Measurements from ENCODE around the gene MED8. TPM values are rescaled to one million over a fixed set of nuclear protein-coding genes. Genes with fewer than 3 reads are reported as not detected.

MED8 gene
- total and polyA plus RNA-seq, 10 of the 15 experiments (the other 5 are each of a cell fraction or from before 2014, with no cell fraction given), result 20.2 to 61.7 (median 39.5) TPM

DNA sequence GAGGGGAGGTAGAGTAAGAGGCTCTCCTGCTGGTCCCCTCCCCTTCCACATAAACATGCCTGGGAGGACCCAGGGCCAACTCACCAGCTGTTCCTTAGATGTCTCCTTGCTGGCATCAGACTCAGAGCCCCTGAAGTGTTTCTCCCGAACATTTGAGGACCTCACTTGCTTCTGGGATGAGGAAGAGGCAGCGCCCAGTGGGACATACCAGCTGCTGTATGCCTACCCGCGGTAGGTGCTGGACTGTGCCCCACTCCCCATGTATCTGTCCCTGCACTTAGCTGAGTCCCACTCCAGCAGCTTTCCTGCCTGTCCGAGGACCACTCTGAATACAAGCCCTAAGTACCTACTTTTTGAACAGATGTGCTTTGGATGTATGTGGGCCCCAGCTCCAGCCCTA is 51.6 kb downstream of the MED8 start:
- intact Hi-C loops (cut with micrococcal nuclease; ENCODE audit: unreplicated experiment), result no loop called here
- H3K4me1 ChIP-seq (ENCODE audit: control insufficient read depth, insufficient read depth, low read length), result no peaks in the 10 kb centered on the region
- FAIRE-seq, result no peak
- no peak overlapping the region for H3K4me3 ChIP-seq
- H3K9me3 ChIP-seq (replicated peaks; ENCODE audit: control insufficient read depth, insufficient read depth, low read length), result no peaks in the 10 kb centered on the region
- in situ Hi-C loops (cut with MboI), result no loop called here
- ChIA-PET RAD21 (ENCODE audit: unreplicated experiment) (no interaction called here), POLR2A (no interaction called here), SMC1A (ENCODE audit: uncharacterized antibody, unreplicated experiment) (interaction anchor here (0.8 kb wide), 1 partner anchor 99 kb away, joined by 4 read pairs; no protein-coding TSS in a partner anchor), CTCF (no interaction called here)
- BruUV-seq (replicated peaks), result no TSS peak
- DNase-seq (ENCODE audit: low read depth, low spot score), result no peak
- no peak overlapping the region for H3K27ac ChIP-seq (ENCODE audit: control insufficient read depth, insufficient read depth)
- no peak overlapping the region for H3K9ac ChIP-seq (ENCODE audit: control insufficient read depth, insufficient read depth, low read length)
- ATAC-seq, result no peak
- H4K20me1 ChIP-seq (ENCODE audit: control insufficient read depth, insufficient read depth), result no peaks in the 10 kb centered on the region
- H3K27me3 ChIP-seq (replicated peaks in 1 of 2; ENCODE audit: control insufficient read depth in 2 of 2, insufficient read depth in 2 of 2, low read length in 1 of 2), result no peaks in the 10 kb centered on the region; a peak in 1 of 4 replicates
- WGBS (ENCODE audit: insufficient coverage, insufficient replicate concordance, low lambda C conversion rate, missing lambda C conversion rate), result 42% methylated on average over 5 of the region's 5 CpGs
- H3K36me3 ChIP-seq (ENCODE audit: control insufficient read depth in 2 of 2, insufficient read depth in 2 of 2, low read length in 1 of 2), result no peaks in the 10 kb centered on the region
- no peak overlapping the region for H3K4me2 ChIP-seq (ENCODE audit: control insufficient read depth, insufficient read depth)
- no peaks in the 10 kb centered on the region for H3K79me2 ChIP-seq (ENCODE audit: control insufficient read depth, insufficient read depth, low read length)
- no peak overlapping the region for H2AFZ ChIP-seq (ENCODE audit: control insufficient read depth, low read depth, low read length)
- TF ChIP-seq, protein P1, sequence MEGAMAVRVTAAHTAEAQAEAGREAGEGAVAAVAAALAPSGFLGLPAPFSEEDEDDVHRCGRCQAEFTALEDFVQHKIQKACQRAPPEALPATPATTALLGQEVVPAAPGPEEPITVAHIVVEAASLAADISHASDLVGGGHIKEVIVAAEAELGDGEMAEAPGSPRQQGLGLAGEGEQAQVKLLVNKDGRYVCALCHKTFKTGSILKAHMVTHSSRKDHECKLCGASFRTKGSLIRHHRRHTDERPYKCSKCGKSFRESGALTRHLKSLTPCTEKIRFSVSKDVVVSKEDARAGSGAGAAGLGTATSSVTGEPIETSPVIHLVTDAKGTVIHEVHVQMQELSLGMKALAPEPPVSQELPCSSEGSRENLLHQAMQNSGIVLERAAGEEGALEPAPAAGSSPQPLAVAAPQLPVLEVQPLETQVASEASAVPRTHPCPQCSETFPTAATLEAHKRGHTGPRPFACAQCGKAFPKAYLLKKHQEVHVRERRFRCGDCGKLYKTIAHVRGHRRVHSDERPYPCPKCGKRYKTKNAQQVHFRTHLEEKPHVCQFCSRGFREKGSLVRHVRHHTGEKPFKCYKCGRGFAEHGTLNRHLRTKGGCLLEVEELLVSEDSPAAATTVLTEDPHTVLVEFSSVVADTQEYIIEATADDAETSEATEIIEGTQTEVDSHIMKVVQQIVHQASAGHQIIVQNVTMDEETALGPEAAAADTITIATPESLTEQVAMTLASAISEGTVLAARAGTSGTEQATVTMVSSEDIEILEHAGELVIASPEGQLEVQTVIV (IDR thresholded peaks at IDR 0.05; ENCODE audit: borderline replicate concordance, partially characterized antibody), result no peak
- TF ChIP-seq, protein P2, sequence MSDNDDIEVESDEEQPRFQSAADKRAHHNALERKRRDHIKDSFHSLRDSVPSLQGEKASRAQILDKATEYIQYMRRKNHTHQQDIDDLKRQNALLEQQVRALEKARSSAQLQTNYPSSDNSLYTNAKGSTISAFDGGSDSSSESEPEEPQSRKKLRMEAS (IDR thresholded peaks at IDR 0.05; ENCODE audit: low read depth, low read length), result no peak
- TF ChIP-seq RB1 (IDR thresholded peaks at IDR 0.05; ENCODE audit: borderline replicate concordance), result no peak
- TF ChIP-seq ZNF687 (IDR thresholded peaks at IDR 0.05), result no peak
- no peak for TF ChIP-seq ETV6 (conservative IDR thresholded peaks at IDR 0.05 in 1 of 2, IDR thresholded peaks at IDR 0.05 in 1 of 2; ENCODE audit: borderline replicate concordance in 1 of 2, low read depth in 1 of 2)
- TF ChIP-seq PBX3 (IDR thresholded peaks at IDR 0.05; ENCODE audit: insufficient replicate concordance, low read depth, low read length), result no peak
- TF ChIP-seq ZBTB4 (CRISPR knock-in tag; IDR thresholded peaks at IDR 0.05), result no peak
- no peak for TF ChIP-seq ZNF24 (IDR thresholded peaks at IDR 0.05)
- TF ChIP-seq TCF12 (IDR thresholded peaks at IDR 0.05; ENCODE audit: low read depth, low read length), result no peak
- no peak for TF ChIP-seq EGR1 (IDR thresholded peaks at IDR 0.05; ENCODE audit: borderline replicate concordance in 1 of 2, low read depth in 2 of 2, low read length in 2 of 2)
- no peak for TF ChIP-seq MTA2 (IDR thresholded peaks at IDR 0.05; ENCODE audit: low read depth)
- TF ChIP-seq SUZ12 (IDR thresholded peaks at IDR 0.05; ENCODE audit: unreplicated experiment), result no peak
